GM19468 (cell line): ENCODE data around the gene STRIP2.

Source experiments
- ATAC-seq: cut with Tn5 transposase; IDR thresholded peaks from one replicate; pipeline ENCODE4 v1.9.1; 2021; ENCODE audit warnings: mild to moderate bottlenecking, moderate library complexity, moderate number of reproducible peaks; ENCODE audit not compliant: unreplicated experiment; ENCODE audit errors: extremely low read depth

STRIP2 gene

DNA sequence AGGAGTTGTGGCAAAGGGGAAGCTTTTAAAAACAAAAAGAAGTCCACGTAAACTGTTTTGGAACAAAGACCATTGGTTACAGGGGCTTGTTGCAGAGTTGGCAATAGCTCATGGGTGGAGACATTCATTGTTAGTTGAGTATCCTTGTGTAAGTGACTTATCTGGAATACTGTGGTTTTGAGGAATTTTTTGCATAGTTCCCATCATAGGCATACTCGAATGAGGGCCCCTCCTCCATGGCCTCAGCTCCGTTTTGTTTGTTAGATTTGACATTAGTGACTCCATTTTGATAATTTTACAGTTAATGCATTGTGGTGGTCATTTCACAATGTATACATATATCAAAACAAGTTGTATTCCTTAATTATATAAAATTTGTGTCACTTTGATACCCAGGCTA is 55.3 kb downstream of the STRIP2 start:
- no peak for ATAC-seq

DNA sequence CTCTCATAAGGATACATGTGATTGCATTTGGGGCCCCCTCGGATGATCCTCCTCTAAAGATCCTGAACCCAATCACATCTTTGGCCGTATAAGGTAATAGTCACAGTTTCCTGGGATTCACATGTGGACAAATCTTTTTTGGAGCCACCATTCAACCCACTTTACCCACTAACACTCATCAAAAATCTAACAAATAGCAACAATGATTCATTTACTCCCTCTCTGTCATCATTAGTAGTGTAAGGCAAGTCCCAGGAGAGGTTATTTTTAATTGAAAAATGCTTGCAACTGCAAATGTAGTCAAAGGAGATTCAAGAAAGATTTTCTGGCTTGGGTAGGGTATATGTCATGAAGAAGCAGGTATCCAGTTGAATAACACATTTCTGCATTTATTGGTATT is 58.2 kb downstream of the STRIP2 start:
- ATAC-seq, result no peak

DNA sequence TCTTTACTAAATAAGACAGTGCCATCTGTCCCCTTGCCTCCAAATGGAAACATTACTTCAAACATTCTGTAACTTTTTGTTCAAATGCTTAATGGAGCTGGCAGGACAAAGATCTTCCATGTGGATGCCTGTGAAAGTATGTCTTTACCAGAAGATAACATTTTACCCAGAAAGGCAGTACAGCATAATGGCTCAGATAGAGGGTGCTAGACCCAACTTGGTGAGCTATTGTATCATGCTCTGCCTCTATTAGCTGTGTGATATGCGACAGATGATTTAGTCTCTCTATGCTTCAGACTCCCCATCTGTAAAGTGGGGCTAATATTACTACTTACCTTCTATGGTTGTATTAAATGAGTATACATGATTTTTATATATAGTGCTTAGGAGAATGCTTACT is 59.3 kb downstream of the STRIP2 start:
- ATAC-seq, result no peak

DNA sequence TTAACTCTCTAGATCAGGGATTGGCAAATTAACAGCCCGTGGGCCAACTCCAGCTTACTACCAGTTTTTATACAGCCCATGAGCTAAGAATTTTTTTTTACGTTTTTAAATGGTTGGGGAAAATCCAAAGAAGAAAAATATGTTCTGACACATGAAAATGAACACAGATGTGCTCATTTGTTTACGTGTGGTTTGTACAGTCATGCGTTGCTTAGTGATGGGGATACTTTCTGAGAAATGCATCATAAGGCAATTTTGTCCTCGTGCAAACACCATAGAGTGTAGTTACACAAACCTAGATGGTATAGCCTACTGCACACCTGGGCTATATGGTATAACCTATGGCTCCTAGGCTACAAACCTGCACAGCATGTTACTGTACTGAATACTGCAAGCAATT is 59.8 kb downstream of the STRIP2 start:
- peak; percentile 41 for ATAC-seq

DNA sequence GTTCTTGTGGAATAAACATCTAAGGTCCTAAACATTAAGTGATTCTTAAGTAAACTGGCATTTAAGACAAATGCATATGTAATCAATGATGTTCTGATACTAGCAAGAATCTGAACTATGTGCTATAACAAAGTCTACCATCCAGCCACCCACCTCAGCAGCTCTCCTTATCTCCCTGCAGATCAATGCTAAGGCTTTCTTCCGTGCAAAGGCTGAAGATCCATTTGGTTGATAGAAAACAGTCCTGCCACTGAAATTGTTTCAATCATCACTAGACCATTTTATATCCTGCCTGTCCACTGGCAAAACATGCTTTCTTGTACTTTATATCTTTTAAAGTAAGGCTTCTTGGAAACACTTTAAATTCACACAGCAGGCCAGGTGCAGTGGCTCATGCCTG is 61.8 kb downstream of the STRIP2 start:
- ATAC-seq, result no peak

DNA sequence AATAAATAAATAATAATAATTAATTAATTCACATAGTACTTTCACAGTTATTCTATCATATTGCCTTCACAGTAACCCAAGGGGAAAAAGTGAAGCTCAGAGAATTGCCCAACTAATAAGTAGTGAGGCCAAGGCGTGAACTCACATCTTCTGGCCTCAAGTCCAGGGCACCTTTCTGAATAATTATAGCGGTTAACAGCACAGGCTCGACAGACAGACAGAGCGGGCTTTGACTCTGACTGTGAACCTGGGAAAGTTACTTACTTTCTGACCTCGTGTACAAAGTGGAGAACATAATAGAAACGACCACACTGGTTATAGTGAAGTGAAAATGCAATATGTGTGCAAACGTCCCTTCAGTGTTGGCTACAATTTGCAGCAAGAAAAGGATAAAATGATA is 62.4 kb downstream of the STRIP2 start:
- ATAC-seq, result no peak

DNA sequence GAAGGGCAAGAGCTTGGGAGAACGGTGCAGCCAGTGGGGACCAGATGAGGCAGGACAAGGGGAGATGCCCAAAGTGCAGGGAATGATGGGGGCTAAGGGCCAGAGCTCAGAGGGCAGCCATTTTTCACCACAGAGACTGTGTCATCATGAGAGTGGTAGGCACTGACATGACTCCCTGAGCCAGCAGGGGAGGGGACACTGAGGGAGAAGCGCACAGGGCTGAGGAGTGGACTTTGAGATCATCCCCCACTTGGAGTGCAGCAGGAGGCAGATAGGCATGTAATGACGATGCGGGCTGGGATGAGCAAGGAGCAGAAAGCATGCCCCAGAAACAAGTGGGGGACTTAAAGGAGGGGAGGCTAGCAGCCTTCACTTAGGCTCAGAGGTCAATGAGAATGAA is 62.9 kb downstream of the STRIP2 start:
- ATAC-seq, result no peak

DNA sequence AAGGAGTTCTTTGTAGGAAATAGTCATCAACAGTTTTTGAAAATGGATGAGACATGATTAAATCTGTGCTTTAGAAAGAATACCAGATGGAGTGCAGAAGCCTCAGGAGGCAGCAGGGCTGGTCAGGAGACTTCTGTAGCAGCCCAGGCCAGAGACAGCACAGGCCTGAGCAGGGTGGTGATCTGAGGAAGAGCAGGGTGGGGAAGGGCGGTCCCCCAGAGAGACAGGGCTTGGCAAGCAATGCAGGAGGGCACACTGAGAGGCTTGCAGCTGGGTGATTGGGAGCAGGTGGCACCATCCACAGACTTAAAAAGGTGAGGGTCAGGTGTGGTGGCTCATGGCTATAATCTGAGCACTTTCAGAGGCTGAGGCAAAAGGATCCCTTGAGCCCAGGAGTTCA is 63.8 kb downstream of the STRIP2 start:
- ATAC-seq, result no peak

DNA sequence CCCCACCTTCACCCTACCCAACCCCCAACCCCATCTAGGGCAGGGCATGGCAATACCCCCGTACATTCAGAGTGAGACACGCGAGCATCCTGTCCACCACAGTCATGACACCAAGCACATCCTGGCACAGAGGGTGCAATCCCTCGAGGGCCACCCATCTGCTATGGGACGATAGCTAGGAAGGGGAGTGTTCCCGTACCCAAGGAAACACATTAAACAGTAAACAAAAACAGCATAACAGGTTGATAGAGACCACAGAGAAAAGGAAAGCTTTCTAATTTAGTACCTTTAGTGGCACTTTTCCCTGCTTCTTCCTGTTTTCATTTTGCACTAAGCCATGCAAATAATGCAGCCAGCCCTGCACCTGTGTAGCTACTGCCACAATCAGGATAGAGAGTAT is 65.8 kb downstream of the STRIP2 start:
- no peak for ATAC-seq

DNA sequence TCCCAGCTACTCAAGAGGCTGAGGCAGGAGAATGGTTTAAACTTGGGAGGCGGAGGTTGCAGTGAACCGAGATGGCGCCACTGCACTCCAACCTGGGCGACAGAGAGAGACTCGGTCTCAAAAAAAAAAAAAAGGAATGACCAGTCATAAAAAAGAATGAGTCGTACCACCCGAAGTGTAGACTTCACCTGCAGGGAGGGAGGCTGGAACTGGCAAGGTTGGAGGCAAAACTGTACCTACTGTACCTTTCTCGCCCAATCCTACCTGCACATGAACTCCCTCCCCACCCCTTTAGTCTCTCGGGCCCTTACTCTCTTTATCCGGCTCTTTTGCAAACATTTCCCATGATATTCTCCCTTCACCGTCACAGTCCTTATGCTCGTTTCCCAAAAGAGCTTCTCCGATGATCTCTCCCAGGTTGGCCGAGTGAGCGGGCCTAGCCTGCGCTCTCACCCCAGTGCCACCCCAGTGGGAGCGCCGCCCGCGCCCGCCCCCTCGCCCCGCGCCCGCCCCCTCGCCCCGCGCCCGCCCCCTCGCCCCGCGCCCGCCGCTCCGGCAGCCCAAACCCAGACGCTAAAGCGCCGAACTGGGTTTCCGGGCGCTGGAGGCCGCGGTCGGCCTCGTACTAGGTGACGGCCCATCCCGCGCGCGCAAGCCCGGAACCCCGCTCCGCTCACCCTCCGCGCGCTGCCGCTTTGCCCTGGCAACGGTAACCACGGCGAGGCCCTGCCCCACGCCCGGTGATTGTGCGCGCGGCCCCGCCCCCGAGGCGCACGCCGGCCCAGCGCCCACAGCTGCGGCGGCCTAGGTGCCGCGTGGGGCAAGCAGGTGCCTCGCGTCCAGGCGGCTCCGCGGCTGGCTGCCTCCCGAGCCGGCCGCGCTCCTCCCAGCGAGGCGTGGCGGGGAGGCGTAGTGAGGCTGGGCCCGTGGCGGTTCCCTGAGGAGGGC is 67.8 kb downstream of the STRIP2 start, which contains the start of gene SMKR1:
Gene SMKR1, plus strand, starts transcription at position 772 of the 948 bp plus-strand sequence. CDS start 294 bp downstream, outside the sequence.
- peak; percentile 59 for ATAC-seq

DNA sequence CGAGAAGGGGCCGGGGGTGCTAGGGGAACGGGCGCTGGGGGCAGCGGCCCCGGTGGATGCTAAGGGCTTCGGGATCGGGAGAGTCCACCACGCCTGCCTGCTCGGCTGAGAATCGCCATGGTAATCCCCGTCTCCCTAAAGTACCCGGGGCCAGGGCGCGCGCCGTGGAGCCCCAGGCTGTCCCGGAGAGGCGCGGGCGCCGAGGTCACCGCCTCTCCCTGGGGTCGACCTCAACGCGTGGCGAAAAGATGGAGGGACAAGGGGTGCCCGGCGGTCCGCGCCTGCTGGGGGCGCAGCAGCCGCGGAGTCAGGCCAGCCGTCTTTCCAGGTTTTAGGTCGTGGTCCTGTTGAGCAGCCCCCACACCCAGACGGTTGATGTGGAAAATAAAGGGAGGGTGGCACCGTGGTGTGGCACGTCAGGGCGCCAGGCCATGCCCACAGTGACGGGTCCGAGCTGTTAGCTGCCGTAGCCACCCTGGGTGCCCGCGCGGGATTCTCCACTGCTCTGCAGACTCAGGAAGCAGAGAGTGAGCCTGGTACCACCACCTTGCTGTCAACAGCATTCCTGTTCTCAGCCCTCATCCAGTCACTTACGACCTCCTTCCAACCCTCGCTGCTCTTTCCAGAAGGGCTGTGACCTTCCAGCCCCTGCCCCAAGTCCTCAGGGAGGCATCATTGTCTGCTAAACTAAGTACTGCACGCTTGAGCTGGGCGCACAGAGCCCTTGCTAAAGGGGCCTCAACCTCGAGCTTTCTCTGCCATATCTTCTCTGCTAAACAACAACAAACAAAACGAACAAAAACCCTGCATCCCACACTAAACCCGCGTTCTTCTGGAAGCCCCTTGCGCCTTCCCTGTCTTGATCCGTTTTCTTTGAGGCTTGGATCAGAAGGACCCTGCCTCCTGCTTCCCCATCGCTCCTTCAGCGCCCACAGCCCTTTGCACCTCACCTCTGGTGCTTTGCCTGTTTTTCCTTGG is 68.8 kb downstream of the STRIP2 start:
- ATAC-seq, result no peak

DNA sequence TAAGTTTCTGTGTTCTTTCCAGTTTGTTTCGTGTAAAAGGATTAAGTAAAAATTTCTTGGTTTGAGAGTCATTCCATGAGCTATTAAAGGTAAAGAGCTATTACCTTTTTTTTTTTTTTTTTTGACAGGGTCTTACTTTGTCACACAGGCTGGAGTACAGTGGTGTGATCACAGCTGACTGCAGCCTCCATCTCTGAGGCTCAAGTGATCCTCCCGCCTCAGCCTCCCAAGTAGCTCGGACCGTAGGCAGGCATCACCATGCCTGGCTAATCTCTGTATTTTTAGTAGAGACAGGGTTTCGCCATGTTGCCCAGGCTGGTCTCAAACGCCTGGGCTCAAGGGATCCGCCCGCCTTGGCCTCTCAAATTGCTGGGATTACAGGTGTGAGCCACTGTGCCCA is 69.5 kb downstream of the STRIP2 start:
- ATAC-seq, result no peak

DNA sequence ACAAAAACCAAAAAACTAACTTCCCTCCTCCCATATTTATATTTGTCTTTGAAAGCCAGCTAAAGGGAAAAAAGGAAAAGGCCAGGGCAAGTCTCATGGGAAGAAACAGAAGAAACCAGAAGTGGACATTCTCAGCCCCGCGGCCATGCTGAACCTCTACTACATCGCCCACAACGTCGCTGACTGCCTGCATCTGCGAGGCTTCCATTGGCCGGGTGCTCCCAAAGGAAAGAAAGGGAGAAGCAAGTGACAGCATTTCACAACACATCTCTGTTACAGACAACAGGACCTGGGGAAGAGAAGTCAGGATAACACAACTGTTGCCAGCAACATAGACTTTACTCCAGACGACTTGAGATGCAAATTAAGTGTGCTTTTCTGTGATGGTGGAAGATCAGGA is 78.0 kb downstream of the STRIP2 start:
- no peak for ATAC-seq

DNA sequence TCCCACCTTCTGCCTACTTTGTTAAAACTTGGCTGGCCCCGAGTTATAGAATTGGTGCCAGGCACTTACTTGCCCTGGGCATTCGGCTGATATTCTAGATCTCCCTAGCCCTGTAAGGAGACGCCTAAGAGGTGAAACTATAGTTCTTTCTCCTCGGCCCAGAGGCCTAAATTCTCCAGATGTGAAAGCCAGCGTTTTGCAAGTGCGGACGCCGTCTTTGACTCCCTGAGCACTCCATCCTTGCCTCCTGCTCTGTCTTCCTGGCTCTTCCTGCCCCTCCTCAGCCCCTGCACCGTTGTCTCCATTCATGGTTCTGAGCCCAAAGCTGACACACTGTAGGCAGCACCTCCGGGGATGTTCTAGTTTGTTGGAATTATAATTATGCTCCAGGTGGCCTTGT is 79.3 kb downstream of the STRIP2 start:
- ATAC-seq, result no peak

DNA sequence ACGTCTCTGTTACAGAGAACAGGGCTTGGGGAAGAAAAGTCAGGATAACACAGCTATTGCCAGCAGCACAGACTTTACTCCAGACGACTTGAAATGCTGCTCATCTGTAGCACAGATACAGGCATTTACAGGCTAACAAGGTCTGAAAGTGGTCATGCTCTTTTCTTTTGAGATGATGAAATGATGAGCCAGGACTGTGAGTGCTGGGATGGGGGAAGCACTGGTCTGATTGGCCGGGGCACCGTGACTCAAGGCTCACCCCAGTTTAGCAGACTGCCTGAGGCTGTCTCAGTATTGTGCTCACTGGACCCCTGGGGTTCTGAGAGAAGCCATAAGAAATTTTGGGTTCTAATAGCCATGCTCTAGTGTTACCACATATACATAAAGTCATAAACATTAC is 80.5 kb downstream of the STRIP2 start:
- no peak for ATAC-seq

DNA sequence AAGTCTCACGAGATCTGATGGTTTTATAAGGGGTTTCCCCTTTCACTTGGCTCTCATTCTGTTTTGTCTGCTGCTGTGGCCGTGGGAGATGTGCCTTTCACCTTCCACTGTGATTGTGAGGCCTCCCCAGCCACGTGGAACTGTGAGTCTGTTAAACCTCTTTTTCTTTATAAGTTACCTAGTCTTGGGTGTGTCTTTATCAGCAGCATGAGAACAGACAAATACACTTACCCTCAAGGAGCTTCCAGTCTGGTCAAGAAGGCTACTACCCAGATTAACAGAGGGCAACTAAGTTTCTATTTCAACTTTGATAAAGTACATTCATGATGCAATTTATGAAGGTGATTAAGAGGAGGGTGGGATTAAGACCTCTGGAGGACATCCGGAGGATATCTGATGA is 81.1 kb downstream of the STRIP2 start:
- ATAC-seq, result no peak

DNA sequence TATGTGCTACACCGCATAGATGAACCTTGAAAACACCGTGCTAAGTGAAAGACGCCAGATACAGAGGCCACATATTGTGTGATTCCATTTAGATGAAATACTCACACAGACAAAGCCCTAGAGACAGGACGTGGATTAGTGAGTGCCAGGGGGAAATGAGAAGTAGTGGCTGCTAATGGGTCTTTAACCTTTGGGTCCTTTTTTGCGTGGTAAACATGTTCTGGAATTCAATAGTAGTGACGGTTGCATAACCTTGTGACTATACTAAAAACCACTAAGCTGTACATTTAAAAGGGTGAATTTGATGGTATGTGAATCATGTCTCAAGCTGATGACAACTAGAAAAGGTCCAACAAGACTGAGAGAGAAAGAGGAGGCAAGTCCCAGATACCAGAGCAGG is 83.7 kb downstream of the STRIP2 start:
- ATAC-seq, result no peak

DNA sequence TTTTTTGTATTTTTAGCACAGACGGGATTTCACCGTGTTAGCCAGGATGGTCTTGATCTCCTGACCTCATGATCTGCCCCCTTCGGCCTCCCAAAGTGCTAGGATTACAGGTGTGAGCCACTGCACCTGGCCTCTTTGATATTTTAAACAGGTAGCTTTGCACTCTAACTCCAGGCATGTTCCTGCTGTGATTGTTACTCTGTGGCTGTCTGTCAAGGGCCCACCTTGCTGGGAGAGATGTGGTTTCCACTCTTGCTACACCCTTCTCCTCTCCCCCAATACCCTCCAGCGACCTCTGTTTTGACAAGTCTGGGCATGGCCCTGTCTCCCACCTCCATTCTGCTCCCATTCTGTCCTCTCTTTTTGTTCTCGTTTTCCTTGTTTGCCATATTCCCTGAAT is 85.2 kb downstream of the STRIP2 start:
- ATAC-seq, result no peak

DNA sequence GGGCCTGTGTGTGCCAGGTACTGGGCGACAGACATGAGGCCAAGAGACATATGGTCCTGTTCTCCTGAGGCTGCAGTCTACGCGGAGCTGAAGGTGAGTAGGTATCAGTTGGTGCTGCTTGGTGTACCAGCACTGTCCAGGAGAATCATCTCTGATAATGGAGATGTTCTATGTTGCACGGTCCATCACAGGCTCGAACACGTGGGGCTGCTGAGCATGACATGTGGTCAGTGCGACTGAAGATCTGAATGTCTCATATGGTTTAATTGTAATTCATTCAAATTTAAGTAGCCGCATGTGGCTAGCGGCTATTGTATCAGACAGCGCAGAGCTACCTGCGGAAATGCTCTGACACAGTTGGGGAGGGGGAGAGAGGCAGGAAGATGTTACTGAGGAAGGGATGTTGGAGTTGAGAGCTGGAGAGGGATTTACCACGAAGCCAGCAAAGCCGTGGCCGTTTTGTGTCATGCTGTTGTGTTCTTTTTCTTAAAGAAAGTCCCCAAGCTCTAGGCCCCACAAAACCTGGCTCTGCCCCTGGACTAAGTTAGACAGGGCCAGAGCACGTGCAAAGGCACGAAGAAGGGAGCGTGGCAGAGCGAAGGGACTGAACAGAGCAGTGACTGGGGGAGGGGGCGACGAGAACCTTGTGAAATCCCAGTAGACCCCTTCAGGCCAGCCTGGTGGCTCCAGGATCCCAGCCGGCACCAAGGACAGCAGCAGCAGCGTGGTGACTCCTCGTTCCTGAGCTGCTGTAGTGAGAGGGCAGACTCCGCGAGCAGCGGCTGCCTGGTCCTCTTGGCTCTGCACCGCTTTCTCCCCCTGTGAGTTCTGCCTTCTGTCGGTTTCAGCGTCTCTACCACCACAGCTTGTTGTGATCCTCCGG is 88.1 kb downstream of the STRIP2 start:
- no peak for ATAC-seq

DNA sequence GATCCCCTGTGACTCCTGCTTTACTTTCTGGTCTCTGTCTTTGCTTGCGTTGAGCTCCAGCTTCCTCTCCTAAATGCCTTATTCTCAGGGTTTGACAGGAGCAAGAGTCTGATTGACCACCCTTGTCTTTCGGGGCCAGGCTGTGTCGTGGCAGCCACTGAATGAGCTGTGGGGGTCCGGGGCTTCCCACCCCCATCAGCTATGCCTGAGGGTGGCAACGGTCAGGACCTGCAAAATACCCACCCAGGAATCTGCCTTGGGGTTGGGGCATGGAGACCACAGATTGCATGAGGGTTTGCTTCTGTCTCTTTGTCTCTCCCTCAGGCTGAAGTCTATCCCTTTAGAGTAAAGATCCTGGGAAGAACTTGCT is 88.7 kb downstream of the STRIP2 start:
- ATAC-seq, result no peak
